Testis (tissue), 2 donors: ENCODE measurements around the gene LAMA3.
"Not testable (repeated sequence)": the region's sequence is repeated elsewhere in the genome, so short reads cannot be mapped to it uniquely, and the experiment has no call there.

Experiments
- CTCF ChIP-seq, 3 experiments: fragments of 450-650 bp in 2 of 3; fragments of 200-600 bp in 1 of 3; sonication (generic) in 1 of 3; IDR thresholded peaks; one replicate each; pipeline ENCODE4 v1.5.1; 2016 to 2019; ENCODE audit warnings: antibody characterized with exemption in 3 of 3, mild to moderate bottlenecking in 2 of 3, moderate library complexity in 1 of 3
- POLR2A ChIP-seq: fragments of 450-650 bp; IDR thresholded peaks from one replicate; pipeline ENCODE4 v1.6.1; 2017; ENCODE audit warnings: antibody characterized with exemption, mild to moderate bottlenecking, moderate library complexity

GRCh38 chr18:23733265-23733664, 44.0 kb downstream of the LAMA3 start:
- not testable (repeated sequence) for TF ChIP-seq POLR2A; CTCF (IDR thresholded peaks at IDR 0.05)
